ENCODE data around the gene F2RL3. TPM values are rescaled to one million over a fixed set of nuclear protein-coding genes. Genes with fewer than 3 reads are reported as not detected.
A peak's percentile ranks its signal among the peaks of the same experiment; 100 is the strongest.

F2RL3 gene
- total and polyA plus RNA-seq, 11 donors: 0.12 to 4.6 (median 1.2) TPM

GRCh38 chr19:16887353-16888265 is 1.2 kb upstream of the F2RL3 start:
- Histone ChIP-seq H3K4me1 (peaks cover 0 to 44% (median 27%) of the 10 kb centered on the region in 12 donors), H3K36me3 (no peaks in the 10 kb centered on the region), H3K27me3 (peaks cover 0 to 9% (median 0%) of the 10 kb centered on the region in 9 donors), H3K9me3 (peaks cover 0 to 9% (median under 1%) of the 10 kb centered on the region in 12 donors), H3K4me3 (no peak overlapping the region), H3K27ac (peak overlapping the region; percentile 38 to 95 (median 70))
- ATAC-seq: peak in 1 of 4 donors; percentile 35
- TF ChIP-seq POLR2A (IDR thresholded peaks at IDR 0.05): no peak
- no peak for TF ChIP-seq CTCF (IDR thresholded peaks at IDR 0.05)
- intact Hi-C loops (cut with DNase I): no loop called here
- peak in 1 of 5 donors; percentile 19 for DNase-seq
- WGBS, 4 donors: 65 to 73% (median 68%) methylated on average over 14 to 17 of the region's 17 CpGs

GRCh38 chr19:16889366-16889882 is 625 bp downstream of the F2RL3 start:
- no peaks in the 10 kb centered on the region for H3K36me3 ChIP-seq
- peaks cover 0 to 44% (median 27%) of the 10 kb centered on the region in 12 donors for H3K4me1 ChIP-seq
- peak overlapping the region; percentile 5 to 60 (median 36) for H3K4me3 ChIP-seq
- TF ChIP-seq CTCF (IDR thresholded peaks at IDR 0.05): peak in 7 of 12 donors; percentile 7 to 47 (median 17)
- no peak for TF ChIP-seq POLR2A (IDR thresholded peaks at IDR 0.05)
- no peaks in the 10 kb centered on the region for H3K9me3 ChIP-seq
- intact Hi-C loops (cut with DNase I): no loop called here
- 37 to 56% (median 56%) methylated on average over 10 to 22 of the region's 22 CpGs for WGBS, 4 donors
- peak; percentile 23 to 74 (median 58) for ATAC-seq
- peak overlapping the region; percentile 50 to 95 (median 63) for H3K27ac ChIP-seq
- peak; percentile 48 to 81 (median 80) for DNase-seq
- peaks cover 0 to 23% (median 0%) of the 10 kb centered on the region in 9 donors for H3K27me3 ChIP-seq

GRCh38 chr19:16889883-16890460 is 1.2 kb downstream of the F2RL3 start:
- TF ChIP-seq POLR2A (IDR thresholded peaks at IDR 0.05) (no peak), CTCF (IDR thresholded peaks at IDR 0.05) (no peak)
- H3K9me3 ChIP-seq: no peaks in the 10 kb centered on the region
- peak overlapping the region in 5 of 12 donors; percentile 19 to 60 (median 44) for H3K4me3 ChIP-seq
- peaks cover 0 to 44% (median 27%) of the 10 kb centered on the region in 12 donors for H3K4me1 ChIP-seq
- intact Hi-C loops (cut with DNase I): loop anchor here in 4 of 10 donors (5.0 to 10.0 kb wide), 3 partner anchors 55 to 318 kb away; partner anchors contain the start of gene SLC35E1 (in 1 of the 4)
- ATAC-seq (no peak), DNase-seq (peak in 1 of 5 donors; percentile 61)
- peak overlapping the region in 5 of 12 donors; percentile 5 to 95 (median 83) for H3K27ac ChIP-seq
- H3K36me3 ChIP-seq: no peaks in the 10 kb centered on the region
- peaks cover 0 to 24% (median 0%) of the 10 kb centered on the region in 9 donors for H3K27me3 ChIP-seq
- 95 to 98% (median 96%) methylated on average over 16 to 48 of the region's 48 CpGs for WGBS, 4 donors
